A673 (cell line): Measurements from ENCODE around the gene ARHGAP22.

ENCODE experiments used
- CTCF ChIP-seq: fragments of 300-800, 200-600 bp; sonication (generic); conservative IDR thresholded peaks from 2 replicates; pipeline ENCODE4 v1.5.1; 2017; ENCODE audit warnings: low read depth, mild to moderate bottlenecking, antibody characterized with exemption, low read length, moderate library complexity, mixed read lengths
- EZH2 ChIP-seq: fragments of 200-600 bp; sonication (generic); IDR thresholded peaks from 2 replicates; pipeline ENCODE4 v1.6.1; 2017; ENCODE audit warnings: borderline replicate concordance, low read depth, mild to moderate bottlenecking, mixed read lengths, antibody characterized with exemption, low read length; ENCODE audit not compliant: poor library complexity, severe bottlenecking

- TF ChIP-seq CTCF (no peak), EZH2 (no peak)
Observed at GRCh38 chr10:48482207-48482606, 122.7 kb downstream of the ARHGAP22 start.
